HEK293 (cell line): Measurements from ENCODE around the gene PPP2R2B.

Experiments used
- CTCF ChIP-seq: fragments of 450-650 bp; formaldehyde crosslinking; IDR thresholded peaks from 2 replicates; pipeline ENCODE4 v1.5.1; 2016; ENCODE audit warnings: missing biosample characterization, missing genetic modification characterization
- EGR2 ChIP-seq: fragments of 450-650 bp; formaldehyde crosslinking; IDR thresholded peaks from 2 replicates; pipeline ENCODE4 v1.5.1; 2016; ENCODE audit warnings: low read depth, missing biosample characterization, missing genetic modification characterization
- PRDM1 ChIP-seq: fragments of 450-650 bp; formaldehyde crosslinking; IDR thresholded peaks from 2 replicates; pipeline ENCODE4; 2016; ENCODE audit warnings: missing biosample characterization, missing genetic modification characterization
- YY1 ChIP-seq: fragments of 450-650 bp; formaldehyde crosslinking; IDR thresholded peaks from 2 replicates; pipeline ENCODE4 v1.5.1; 2018; ENCODE audit warnings: missing biosample characterization, missing genetic modification characterization
- ZNF391 ChIP-seq: fragments of 450-650 bp; formaldehyde crosslinking; IDR thresholded peaks from 2 replicates; pipeline ENCODE4 v1.5.1; 2016; ENCODE audit warnings: low read depth, missing biosample characterization, missing genetic modification characterization, borderline replicate concordance
- ZNF621 ChIP-seq: fragments of 450-650 bp; formaldehyde crosslinking; IDR thresholded peaks from 2 replicates; pipeline ENCODE4 v1.5.1; 2017; ENCODE audit warnings: missing biosample characterization, missing genetic modification characterization
- ZNF704 ChIP-seq: fragments of 450-650 bp; formaldehyde crosslinking; IDR thresholded peaks from 2 replicates; pipeline ENCODE4 v1.5.1; 2016; ENCODE audit warnings: missing biosample characterization, missing genetic modification characterization
- ZNF76 ChIP-seq: fragments of 450-650 bp; formaldehyde crosslinking; IDR thresholded peaks from 2 replicates; pipeline ENCODE4; 2016; ENCODE audit warnings: low read depth, missing biosample characterization, missing genetic modification characterization, borderline replicate concordance
- ZNF830 ChIP-seq: fragments of 450-650 bp; IDR thresholded peaks from 2 replicates; pipeline ENCODE4 v1.5.0; 2018; ENCODE audit warnings: missing biosample characterization, missing genetic modification characterization, low read depth, mild to moderate bottlenecking, moderate library complexity
- TF ChIP-seq, protein P1 (sequence below): fragments of 450-650 bp; formaldehyde crosslinking; IDR thresholded peaks from 2 replicates; pipeline ENCODE4 v1.5.1; 2016; ENCODE audit warnings: missing biosample characterization, missing genetic modification characterization
- TF ChIP-seq, protein P2 (sequence below): fragments of 450-650 bp; formaldehyde crosslinking; IDR thresholded peaks from 2 replicates; pipeline ENCODE4 v1.5.1; 2016; ENCODE audit warnings: missing biosample characterization, missing genetic modification characterization
- TF ChIP-seq, protein P3 (sequence below): fragments of 450-650 bp; formaldehyde crosslinking; IDR thresholded peaks from 2 replicates; pipeline ENCODE4 v1.5.1; 2016; ENCODE audit warnings: missing biosample characterization, missing genetic modification characterization, low read depth
- TF ChIP-seq, protein P4 (sequence below): fragments of 450-650 bp; formaldehyde crosslinking; IDR thresholded peaks from 2 replicates; pipeline ENCODE4 v1.5.1; 2016; ENCODE audit warnings: missing biosample characterization, missing genetic modification characterization

GRCh38 chr5:146765089-146765832 is 113.3 kb downstream of the PPP2R2B start:
- TF ChIP-seq ZNF704 (no peak), EGR2 (tag by site-specific recombination) (no peak), ZNF830 (tag by site-specific recombination) (no peak), PRDM1 (tag by site-specific recombination) (no peak), CTCF (tag by site-specific recombination) (no peak), YY1 (tag by site-specific recombination) (no peak), ZNF391 (tag by site-specific recombination) (no peak), ZNF76 (tag by site-specific recombination) (no peak), ZNF621 (tag by site-specific recombination) (no peak)
- TF ChIP-seq, protein P1, sequence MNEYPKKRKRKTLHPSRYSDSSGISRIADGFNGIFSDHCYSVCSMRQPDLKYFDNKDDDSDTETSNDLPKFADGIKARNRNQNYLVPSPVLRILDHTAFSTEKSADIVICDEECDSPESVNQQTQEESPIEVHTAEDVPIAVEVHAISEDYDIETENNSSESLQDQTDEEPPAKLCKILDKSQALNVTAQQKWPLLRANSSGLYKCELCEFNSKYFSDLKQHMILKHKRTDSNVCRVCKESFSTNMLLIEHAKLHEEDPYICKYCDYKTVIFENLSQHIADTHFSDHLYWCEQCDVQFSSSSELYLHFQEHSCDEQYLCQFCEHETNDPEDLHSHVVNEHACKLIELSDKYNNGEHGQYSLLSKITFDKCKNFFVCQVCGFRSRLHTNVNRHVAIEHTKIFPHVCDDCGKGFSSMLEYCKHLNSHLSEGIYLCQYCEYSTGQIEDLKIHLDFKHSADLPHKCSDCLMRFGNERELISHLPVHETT (tag by site-specific recombination) = no peak
- TF ChIP-seq, protein P2, sequence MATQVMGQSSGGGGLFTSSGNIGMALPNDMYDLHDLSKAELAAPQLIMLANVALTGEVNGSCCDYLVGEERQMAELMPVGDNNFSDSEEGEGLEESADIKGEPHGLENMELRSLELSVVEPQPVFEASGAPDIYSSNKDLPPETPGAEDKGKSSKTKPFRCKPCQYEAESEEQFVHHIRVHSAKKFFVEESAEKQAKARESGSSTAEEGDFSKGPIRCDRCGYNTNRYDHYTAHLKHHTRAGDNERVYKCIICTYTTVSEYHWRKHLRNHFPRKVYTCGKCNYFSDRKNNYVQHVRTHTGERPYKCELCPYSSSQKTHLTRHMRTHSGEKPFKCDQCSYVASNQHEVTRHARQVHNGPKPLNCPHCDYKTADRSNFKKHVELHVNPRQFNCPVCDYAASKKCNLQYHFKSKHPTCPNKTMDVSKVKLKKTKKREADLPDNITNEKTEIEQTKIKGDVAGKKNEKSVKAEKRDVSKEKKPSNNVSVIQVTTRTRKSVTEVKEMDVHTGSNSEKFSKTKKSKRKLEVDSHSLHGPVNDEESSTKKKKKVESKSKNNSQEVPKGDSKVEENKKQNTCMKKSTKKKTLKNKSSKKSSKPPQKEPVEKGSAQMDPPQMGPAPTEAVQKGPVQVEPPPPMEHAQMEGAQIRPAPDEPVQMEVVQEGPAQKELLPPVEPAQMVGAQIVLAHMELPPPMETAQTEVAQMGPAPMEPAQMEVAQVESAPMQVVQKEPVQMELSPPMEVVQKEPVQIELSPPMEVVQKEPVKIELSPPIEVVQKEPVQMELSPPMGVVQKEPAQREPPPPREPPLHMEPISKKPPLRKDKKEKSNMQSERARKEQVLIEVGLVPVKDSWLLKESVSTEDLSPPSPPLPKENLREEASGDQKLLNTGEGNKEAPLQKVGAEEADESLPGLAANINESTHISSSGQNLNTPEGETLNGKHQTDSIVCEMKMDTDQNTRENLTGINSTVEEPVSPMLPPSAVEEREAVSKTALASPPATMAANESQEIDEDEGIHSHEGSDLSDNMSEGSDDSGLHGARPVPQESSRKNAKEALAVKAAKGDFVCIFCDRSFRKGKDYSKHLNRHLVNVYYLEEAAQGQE = no peak
- TF ChIP-seq, protein P3, sequence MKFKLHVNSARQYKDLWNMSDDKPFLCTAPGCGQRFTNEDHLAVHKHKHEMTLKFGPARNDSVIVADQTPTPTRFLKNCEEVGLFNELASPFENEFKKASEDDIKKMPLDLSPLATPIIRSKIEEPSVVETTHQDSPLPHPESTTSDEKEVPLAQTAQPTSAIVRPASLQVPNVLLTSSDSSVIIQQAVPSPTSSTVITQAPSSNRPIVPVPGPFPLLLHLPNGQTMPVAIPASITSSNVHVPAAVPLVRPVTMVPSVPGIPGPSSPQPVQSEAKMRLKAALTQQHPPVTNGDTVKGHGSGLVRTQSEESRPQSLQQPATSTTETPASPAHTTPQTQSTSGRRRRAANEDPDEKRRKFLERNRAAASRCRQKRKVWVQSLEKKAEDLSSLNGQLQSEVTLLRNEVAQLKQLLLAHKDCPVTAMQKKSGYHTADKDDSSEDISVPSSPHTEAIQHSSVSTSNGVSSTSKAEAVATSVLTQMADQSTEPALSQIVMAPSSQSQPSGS (tag by site-specific recombination) = no peak
- TF ChIP-seq, protein P4, sequence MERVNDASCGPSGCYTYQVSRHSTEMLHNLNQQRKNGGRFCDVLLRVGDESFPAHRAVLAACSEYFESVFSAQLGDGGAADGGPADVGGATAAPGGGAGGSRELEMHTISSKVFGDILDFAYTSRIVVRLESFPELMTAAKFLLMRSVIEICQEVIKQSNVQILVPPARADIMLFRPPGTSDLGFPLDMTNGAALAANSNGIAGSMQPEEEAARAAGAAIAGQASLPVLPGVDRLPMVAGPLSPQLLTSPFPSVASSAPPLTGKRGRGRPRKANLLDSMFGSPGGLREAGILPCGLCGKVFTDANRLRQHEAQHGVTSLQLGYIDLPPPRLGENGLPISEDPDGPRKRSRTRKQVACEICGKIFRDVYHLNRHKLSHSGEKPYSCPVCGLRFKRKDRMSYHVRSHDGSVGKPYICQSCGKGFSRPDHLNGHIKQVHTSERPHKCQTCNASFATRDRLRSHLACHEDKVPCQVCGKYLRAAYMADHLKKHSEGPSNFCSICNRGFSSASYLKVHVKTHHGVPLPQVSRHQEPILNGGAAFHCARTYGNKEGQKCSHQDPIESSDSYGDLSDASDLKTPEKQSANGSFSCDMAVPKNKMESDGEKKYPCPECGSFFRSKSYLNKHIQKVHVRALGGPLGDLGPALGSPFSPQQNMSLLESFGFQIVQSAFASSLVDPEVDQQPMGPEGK (tag by site-specific recombination) = no peak
